GM13977 (cell line): ENCODE results near the gene ADORA2A.
A peak's percentile ranks its signal among the peaks of the same experiment; 100 is the strongest.

Experiments
- DNase-seq: peaks from one replicate; pipeline ENCODE4 v3.0.0; 2012; ENCODE audit warnings: low spot score
- CTCF ChIP-seq: IDR thresholded peaks from 2 replicates; pipeline ENCODE4 v1.5.1; 2012; ENCODE audit warnings: mild to moderate bottlenecking, control low read depth; ENCODE audit not compliant: insufficient read depth; ENCODE audit errors: extremely low read depth, missing control alignments
- in situ Hi-C: fragments of 300-500 bp; cut with MboI; formaldehyde crosslinking; loops from one replicate; pipeline ENCODE4 v1.12.0; 2022; ENCODE audit warnings: low sequenced_read_pairs, low pct_unique_long_range_greater_than_20kb, mixed read lengths, inconsistent platforms; ENCODE audit not compliant: unreplicated experiment

The ADORA2A gene

DNA sequence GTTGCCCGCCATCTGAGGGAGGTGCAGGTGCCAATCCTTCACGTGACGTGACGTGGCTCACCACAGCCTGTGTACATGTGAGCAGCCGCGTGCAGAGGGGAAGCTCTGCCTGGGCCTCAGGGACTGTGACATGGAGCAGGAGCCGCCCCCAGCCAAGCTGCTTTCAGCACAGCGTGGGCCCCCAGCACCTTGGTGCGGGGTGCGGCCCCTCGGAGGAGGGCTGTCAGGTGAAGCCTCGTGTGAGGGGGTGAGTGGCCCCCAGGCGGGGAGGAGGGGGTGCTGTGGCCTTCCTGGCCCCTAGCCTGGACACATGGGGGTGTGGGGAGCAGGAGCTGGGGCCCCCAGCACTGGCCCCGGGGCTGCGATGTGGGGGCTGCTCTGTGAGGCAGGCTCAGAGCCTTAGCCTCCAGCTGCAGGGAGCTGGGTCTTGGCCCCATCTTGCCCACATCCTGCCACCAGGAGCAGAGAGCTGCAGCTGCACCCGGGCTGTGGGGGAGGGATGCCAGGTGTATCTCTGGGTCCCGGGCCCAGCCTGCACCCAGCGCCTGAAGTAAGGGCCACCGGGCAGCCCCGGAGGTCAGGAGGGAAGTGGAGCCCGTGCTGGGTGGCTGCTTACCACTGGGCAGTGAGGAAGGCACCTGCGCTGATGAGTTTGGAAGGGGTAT is at the start of gene ADORA2A:
ADORA2A (plus strand) TSS at position 100 of the 665 bp plus-strand sequence. CDS start 5,806 bp downstream, outside the sequence.
- TF ChIP-seq CTCF = no peak
- peak; percentile 77 for DNase-seq
- in situ Hi-C loops = loop anchor here (10.0 kb wide), 1 partner anchor 77 kb away; no protein-coding TSS in a partner anchor

DNA sequence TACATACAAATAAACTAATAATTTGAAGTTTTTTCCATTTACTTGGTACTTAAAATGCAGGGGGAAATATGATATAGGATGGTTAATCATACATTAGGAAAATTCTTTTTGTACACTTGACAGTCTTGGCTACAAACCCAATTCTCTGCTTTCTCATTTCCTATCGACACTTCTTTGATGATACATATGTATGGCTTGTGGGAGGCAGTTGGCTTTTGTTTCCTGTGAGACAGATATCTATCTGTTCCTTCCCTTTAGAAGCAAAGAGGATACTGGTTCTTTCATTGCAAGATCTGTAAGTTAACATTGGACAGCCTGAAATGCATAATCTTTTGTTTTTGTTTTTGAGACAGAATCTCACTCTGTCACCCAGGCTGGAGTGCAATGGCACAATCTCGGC is 47.9 kb upstream of the ADORA2A start:
- TF ChIP-seq CTCF = no peak
- no peak for DNase-seq
- in situ Hi-C loops = no loop called here

GRCh38 chr22:24380220-24380904 is 47.0 kb upstream of the ADORA2A start:
- in situ Hi-C loops = no loop called here
- no peak for TF ChIP-seq CTCF
- no peak for DNase-seq

GRCh38 chr22:24380905-24381230 is 46.5 kb upstream of the ADORA2A start:
- in situ Hi-C loops = no loop called here
- no peak for TF ChIP-seq CTCF
- no peak for DNase-seq

GRCh38 chr22:24383061-24383460 is 44.3 kb upstream of the ADORA2A start:
- in situ Hi-C loops = no loop called here
- no peak for DNase-seq
- TF ChIP-seq CTCF = no peak

DNA sequence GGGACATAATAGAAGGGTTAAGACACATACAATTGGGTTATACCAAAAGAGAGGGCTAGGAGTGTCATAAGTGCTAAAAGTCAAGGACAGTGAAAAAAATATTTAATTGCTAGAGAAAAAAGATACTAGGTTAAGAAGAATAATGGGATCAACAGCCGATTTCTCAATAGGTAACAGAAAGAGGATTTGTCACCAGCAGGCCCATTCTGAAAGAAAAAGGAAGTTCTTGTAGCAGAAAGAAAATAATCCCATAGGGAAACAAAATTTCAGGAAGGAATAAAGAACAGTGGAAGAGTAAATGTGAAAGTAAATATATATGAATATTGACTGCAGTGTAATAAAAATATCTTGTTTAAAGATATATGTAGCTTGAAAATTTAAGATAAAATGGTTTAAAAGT is 43.3 kb upstream of the ADORA2A start:
- TF ChIP-seq CTCF = no peak
- in situ Hi-C loops = no loop called here
- DNase-seq = no peak
